ENCODE data around the gene MANSC1.

- TF ChIP-seq CTCF (IDR thresholded peaks at IDR 0.05) (no peak), POLR2A (IDR thresholded peaks at IDR 0.05) (no peak)
Observed at GRCh38 chr12:12381982-12382381, 31.9 kb upstream of the MANSC1 start.

Measured in gastroesophageal sphincter (tissue), 3 donors.